Gastroesophageal sphincter (tissue), 3 donors: ENCODE data around the gene TAS1R3.

Experiments used
- EP300 ChIP-seq: sonication (generic); formaldehyde crosslinking; IDR thresholded peaks from one replicate; pipeline ENCODE4 v1.6.1; 2017; ENCODE audit warnings: antibody characterized with exemption, mild to moderate bottlenecking
- POLR2A ChIP-seq, 2 donors: fragments of 450-650 bp; IDR thresholded peaks; one replicate each; pipeline ENCODE4 v1.6.1; 2017; ENCODE audit warnings: antibody characterized with exemption in 2 of 2, mild to moderate bottlenecking in 2 of 2, moderate library complexity in 1 of 2
- POLR2AphosphoS5 ChIP-seq: sonication (generic); formaldehyde crosslinking; IDR thresholded peaks from one replicate; pipeline ENCODE4 v1.6.1; 2017; ENCODE audit warnings: antibody characterized with exemption
- TF ChIP-seq, protein P1 (sequence below), 4 experiments: fragments of 200-600 bp in 2 of 4; fragments of 450-650 bp in 2 of 4; sonication (generic) in 1 of 4; IDR thresholded peaks; one replicate each; pipeline ENCODE4 v1.5.1; 2017 to 2019; ENCODE audit warnings: antibody characterized with exemption in 4 of 4, mild to moderate bottlenecking in 2 of 4, moderate library complexity in 2 of 4

DNA sequence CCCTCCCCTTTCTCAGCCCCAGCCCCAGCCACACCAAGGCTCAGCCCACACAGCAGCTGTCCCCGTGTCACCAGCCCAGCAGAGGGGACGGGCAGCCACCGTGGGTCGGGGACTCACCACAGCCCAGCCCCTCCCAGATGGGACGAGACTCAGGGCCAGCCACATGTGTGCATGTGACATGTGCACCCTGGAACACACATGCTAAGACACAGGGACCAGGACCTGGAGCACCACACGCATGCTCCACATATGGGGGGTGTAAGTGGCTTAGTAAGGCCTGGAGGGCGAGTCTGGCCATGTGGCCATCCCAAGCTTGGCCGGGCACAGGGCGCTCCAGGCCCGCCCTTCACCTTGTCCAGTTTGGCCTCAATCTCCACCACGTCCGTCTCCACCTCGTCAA, 27.3 kb upstream of the TAS1R3 start:
- no peak for TF ChIP-seq POLR2A (IDR thresholded peaks at IDR 0.05)
- TF ChIP-seq, protein P1, sequence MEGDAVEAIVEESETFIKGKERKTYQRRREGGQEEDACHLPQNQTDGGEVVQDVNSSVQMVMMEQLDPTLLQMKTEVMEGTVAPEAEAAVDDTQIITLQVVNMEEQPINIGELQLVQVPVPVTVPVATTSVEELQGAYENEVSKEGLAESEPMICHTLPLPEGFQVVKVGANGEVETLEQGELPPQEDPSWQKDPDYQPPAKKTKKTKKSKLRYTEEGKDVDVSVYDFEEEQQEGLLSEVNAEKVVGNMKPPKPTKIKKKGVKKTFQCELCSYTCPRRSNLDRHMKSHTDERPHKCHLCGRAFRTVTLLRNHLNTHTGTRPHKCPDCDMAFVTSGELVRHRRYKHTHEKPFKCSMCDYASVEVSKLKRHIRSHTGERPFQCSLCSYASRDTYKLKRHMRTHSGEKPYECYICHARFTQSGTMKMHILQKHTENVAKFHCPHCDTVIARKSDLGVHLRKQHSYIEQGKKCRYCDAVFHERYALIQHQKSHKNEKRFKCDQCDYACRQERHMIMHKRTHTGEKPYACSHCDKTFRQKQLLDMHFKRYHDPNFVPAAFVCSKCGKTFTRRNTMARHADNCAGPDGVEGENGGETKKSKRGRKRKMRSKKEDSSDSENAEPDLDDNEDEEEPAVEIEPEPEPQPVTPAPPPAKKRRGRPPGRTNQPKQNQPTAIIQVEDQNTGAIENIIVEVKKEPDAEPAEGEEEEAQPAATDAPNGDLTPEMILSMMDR (IDR thresholded peaks at IDR 0.05) = no peak
- TF ChIP-seq POLR2AphosphoS5 = no peak
- TF ChIP-seq EP300 = no peak
